Cardiac fibroblast (primary cell): ENCODE data around the gene ARIH2.

Experiments used
- DNase-seq, 2 donors: peaks; one replicate each; pipeline versions ENCODE4 v3.0.0 to v3.0.0-alpha.2; 2010; ENCODE audit warnings: low read depth in 2 of 2
- H3K4me3 ChIP-seq, 2 donors: replicated peaks in 1 of 2; 1 replicate in 1 of 2; 2 replicates in 1 of 2; pipeline ENCODE4 v1.5.1; 2011; ENCODE audit warnings: low read depth in 2 of 2, low read length in 2 of 2, mild to moderate bottlenecking in 2 of 2, moderate library complexity in 1 of 2
- CTCF ChIP-seq: IDR thresholded peaks from one replicate; pipeline ENCODE4 v1.5.1; 2011; ENCODE audit warnings: low read depth, mild to moderate bottlenecking, low read length, inconsistent platforms

Gene ARIH2

GRCh38 chr3:48982686-48983085, 64.0 kb downstream of the ARIH2 start:
- TF ChIP-seq CTCF, result no peak
- no peak overlapping the region for H3K4me3 ChIP-seq
- no peak for DNase-seq

- no peak overlapping the region for H3K4me3 ChIP-seq
- no peak for DNase-seq
- TF ChIP-seq CTCF, result no peak
Observed at GRCh38 chr3:48983096-48983495, 64.5 kb downstream of the ARIH2 start.

- TF ChIP-seq CTCF, result no peak
- no peak overlapping the region for H3K4me3 ChIP-seq
- DNase-seq, result no peak
Observed at GRCh38 chr3:48984663-48985062, 66.0 kb downstream of the ARIH2 start.

GRCh38 chr3:48985831-48986376, 67.3 kb downstream of the ARIH2 start:
- H3K4me3 ChIP-seq, result no peak overlapping the region
- no peak for DNase-seq
- no peak for TF ChIP-seq CTCF

- TF ChIP-seq CTCF, result no peak
- H3K4me3 ChIP-seq, result peak overlapping the region; percentile 52 to 68
- no peak for DNase-seq
Observed at GRCh38 chr3:48989126-48989795, 70.6 kb downstream of the ARIH2 start.

- H3K4me3 ChIP-seq, result peak within 1 kb of the TSS; percentile 68 to 84
- peak; percentile 92 to 96 for DNase-seq
- TF ChIP-seq CTCF, result peak; percentile 57
Observed at GRCh38 chr3:48989796-48990635, 71.4 kb downstream of the ARIH2 start, which contains the start of gene P4HTM. Gene P4HTM (plus strand): TSS chr3:48990241. CDS start chr3:48990257, 16 bp downstream.
